Esophagus muscularis mucosa (tissue), 4 donors: ENCODE data around the gene MIGA1.

Experiments
- EP300 ChIP-seq: sonication (generic); formaldehyde crosslinking; IDR thresholded peaks from one replicate; pipeline ENCODE4 v1.6.1; 2017; ENCODE audit warnings: antibody characterized with exemption
- POLR2AphosphoS5 ChIP-seq, 2 donors: sonication (generic); formaldehyde crosslinking; IDR thresholded peaks; one replicate each; pipeline ENCODE4 v1.6.1; 2017; ENCODE audit warnings: antibody characterized with exemption in 2 of 2
- TF ChIP-seq, protein P1 (sequence below), 3 experiments: fragments of 200-600 bp in 2 of 3; fragments of 450-650 bp in 1 of 3; sonication (generic) in 2 of 3; IDR thresholded peaks; one replicate each; pipeline ENCODE4 v1.5.1; 2017 to 2019; ENCODE audit warnings: antibody characterized with exemption in 3 of 3, mild to moderate bottlenecking in 2 of 3, moderate library complexity in 1 of 3

DNA sequence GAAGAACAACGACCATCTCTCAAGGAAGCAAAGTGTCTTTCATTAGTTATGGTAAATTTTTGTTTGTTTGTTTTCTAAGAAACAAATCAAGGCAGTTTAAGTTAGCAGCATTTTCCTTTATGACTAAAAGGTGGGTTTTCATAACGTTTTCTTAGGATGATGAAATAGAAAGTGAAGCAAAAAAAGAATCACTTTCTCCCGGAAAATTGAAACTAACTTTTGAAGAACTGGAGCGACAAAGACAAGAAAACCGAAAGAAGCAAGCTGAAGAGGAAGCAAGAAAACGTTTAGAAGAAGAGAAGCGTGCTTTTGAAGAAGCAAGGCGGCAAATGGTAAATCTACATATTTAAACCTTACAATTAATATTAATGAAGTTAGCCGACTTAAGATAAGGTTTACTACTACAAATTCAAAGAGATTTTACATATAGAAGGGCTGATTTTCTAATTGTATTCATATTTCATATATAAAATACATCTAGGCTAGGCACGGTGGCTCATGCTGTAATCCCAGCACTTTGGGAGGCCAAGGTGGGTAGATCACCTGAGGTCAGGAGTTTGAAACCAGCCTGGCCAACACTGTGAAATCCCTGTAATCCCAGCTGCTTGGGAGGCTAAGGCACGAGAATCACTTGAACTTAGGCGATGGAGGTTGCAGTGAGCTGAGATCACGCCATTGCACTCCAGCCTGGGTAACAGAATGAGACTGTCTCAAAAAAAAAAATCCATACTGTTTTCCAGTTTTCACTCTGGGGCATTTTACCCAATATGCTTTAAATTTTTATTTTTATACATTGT, 147.3 kb downstream of the MIGA1 start:
- TF ChIP-seq, protein P1, sequence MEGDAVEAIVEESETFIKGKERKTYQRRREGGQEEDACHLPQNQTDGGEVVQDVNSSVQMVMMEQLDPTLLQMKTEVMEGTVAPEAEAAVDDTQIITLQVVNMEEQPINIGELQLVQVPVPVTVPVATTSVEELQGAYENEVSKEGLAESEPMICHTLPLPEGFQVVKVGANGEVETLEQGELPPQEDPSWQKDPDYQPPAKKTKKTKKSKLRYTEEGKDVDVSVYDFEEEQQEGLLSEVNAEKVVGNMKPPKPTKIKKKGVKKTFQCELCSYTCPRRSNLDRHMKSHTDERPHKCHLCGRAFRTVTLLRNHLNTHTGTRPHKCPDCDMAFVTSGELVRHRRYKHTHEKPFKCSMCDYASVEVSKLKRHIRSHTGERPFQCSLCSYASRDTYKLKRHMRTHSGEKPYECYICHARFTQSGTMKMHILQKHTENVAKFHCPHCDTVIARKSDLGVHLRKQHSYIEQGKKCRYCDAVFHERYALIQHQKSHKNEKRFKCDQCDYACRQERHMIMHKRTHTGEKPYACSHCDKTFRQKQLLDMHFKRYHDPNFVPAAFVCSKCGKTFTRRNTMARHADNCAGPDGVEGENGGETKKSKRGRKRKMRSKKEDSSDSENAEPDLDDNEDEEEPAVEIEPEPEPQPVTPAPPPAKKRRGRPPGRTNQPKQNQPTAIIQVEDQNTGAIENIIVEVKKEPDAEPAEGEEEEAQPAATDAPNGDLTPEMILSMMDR (IDR thresholded peaks at IDR 0.05), result no peak
- TF ChIP-seq POLR2AphosphoS5 (IDR thresholded peaks at IDR 0.05), result peak in 1 of 2 donors; percentile 48
- no peak for TF ChIP-seq EP300
